Calu3 (cell line): Measurements from ENCODE around the gene LRRC56. TPM values are rescaled to one million over a fixed set of nuclear protein-coding genes. Genes with fewer than 3 reads are reported as not detected.

Source experiments
- BruUV-seq: library from RNA; stranded (reverse); fragments of 400-500 nt; replicated peaks from 2 replicates; lab custom pipeline; 2021; lab: Mats Ljungman, UMichigan
- CTCF ChIA-PET: fragments of 300-600 bp; sonication (Branson Sonifier 250); formaldehyde crosslinking; loops from one replicate; lab custom pipeline; 2022; ENCODE audit warnings: antibody characterized with exemption; lab: Charles Lee
- DNase-seq: peaks from one replicate; pipeline ENCODE4 v3.0.0; 2022
- H3K27ac Mint-ChIP-seq: one replicate; pipeline ENCODE4 v1.8.0; 2022; ENCODE audit warnings: mixed read lengths; ENCODE audit not compliant: unreplicated experiment
- H3K27me3 Mint-ChIP-seq: one replicate; pipeline ENCODE4 v1.8.0; 2022; ENCODE audit warnings: mixed read lengths; ENCODE audit not compliant: unreplicated experiment
- H3K36me3 Mint-ChIP-seq: one replicate; pipeline ENCODE4 v1.8.0; 2022; ENCODE audit warnings: mild to moderate bottlenecking, moderate library complexity, mixed read lengths; ENCODE audit not compliant: insufficient read depth, unreplicated experiment
- H3K4me1 Mint-ChIP-seq: one replicate; pipeline ENCODE4 v1.8.0; 2022; ENCODE audit warnings: mild to moderate bottlenecking, low read depth, mixed read lengths; ENCODE audit not compliant: unreplicated experiment
- H3K4me3 Mint-ChIP-seq: one replicate; pipeline ENCODE4 v1.8.0; 2022; ENCODE audit warnings: mild to moderate bottlenecking, low read depth, moderate library complexity, mixed read lengths; ENCODE audit not compliant: unreplicated experiment
- H3K9me3 Mint-ChIP-seq: one replicate; pipeline ENCODE4 v1.8.0; 2022; ENCODE audit warnings: low read depth, mixed read lengths; ENCODE audit not compliant: unreplicated experiment
- intact Hi-C: fragments of 100-400 bp; cut with micrococcal nuclease; formaldehyde crosslinking; loops from one replicate; pipeline ENCODE4 v1.10.0; 2022; ENCODE audit not compliant: unreplicated experiment
- total RNA-seq: library from RNA; stranded (reverse); gene quantifications from 2 replicates; pipeline ENCODE4 v1.2.3, GENCODE V29; 2022
- TF ChIP-seq, protein P1 (sequence below): fragments of 200-600 bp; IDR thresholded peaks from one replicate; pipeline ENCODE4 v1.8.0; 2022; ENCODE audit warnings: antibody characterized with exemption; ENCODE audit not compliant: unreplicated experiment

Gene LRRC56
- total RNA-seq, 1 experiment from 2014 or later = 2.6 TPM

DNA sequence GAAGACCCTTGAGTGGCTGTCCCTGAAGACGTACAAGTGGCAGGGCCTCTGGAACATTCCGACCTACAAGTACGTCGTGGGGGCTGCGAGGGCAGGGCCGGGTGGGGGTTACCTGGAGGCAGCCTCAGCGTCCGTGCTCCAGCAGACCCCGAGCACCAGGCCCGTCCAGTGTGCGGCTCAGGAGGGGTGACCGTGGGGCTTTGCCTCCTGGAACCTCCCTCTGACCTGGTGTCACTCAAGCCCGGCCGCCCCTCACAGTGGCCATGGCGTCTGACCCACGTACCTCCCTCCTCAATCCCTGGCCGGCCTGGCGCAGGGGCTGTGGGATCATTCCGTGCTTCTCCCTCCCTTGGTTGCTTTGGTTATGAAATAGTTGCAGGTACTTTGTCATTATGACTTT lies 48.7 kb upstream of the LRRC56 start:
- CTCF ChIA-PET = no interaction called here
- TF ChIP-seq, protein P1, sequence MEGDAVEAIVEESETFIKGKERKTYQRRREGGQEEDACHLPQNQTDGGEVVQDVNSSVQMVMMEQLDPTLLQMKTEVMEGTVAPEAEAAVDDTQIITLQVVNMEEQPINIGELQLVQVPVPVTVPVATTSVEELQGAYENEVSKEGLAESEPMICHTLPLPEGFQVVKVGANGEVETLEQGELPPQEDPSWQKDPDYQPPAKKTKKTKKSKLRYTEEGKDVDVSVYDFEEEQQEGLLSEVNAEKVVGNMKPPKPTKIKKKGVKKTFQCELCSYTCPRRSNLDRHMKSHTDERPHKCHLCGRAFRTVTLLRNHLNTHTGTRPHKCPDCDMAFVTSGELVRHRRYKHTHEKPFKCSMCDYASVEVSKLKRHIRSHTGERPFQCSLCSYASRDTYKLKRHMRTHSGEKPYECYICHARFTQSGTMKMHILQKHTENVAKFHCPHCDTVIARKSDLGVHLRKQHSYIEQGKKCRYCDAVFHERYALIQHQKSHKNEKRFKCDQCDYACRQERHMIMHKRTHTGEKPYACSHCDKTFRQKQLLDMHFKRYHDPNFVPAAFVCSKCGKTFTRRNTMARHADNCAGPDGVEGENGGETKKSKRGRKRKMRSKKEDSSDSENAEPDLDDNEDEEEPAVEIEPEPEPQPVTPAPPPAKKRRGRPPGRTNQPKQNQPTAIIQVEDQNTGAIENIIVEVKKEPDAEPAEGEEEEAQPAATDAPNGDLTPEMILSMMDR = no peak
- BruUV-seq = no TSS peak
- intact Hi-C loops = no loop called here
- H3K9me3 Mint-ChIP-seq = no peaks in the 10 kb centered on the region
- no peak overlapping the region for H3K27ac Mint-ChIP-seq
- H3K4me1 Mint-ChIP-seq = no peaks in the 10 kb centered on the region
- H3K4me3 Mint-ChIP-seq = no peak overlapping the region
- DNase-seq = no peak
- peaks cover 33% of the 10 kb centered on the region for H3K36me3 Mint-ChIP-seq
- H3K27me3 Mint-ChIP-seq = no peaks in the 10 kb centered on the region

DNA sequence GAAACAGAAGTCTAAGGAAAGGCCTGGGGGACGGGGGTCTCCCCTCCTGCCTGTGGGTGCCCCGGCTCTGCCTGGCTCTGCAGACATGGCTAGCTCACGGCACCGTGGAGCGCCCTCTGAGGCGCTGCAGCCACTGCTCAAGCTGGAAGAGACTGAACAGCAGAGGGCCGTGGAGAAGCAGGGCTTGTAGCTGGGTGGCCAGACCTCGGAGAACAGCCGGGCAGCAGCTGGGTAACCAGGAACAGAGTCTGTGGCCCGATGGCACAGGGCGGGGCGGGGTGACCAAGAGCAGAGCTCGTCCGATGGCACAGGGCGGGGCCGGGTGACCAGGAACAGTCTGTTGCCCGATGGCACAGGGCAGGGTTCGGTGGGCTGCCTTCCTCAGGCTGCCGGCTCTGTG lies 48.3 kb upstream of the LRRC56 start:
- Mint-ChIP-seq H3K36me3 (peaks cover 33% of the 10 kb centered on the region), H3K27ac (no peak overlapping the region), H3K4me1 (no peaks in the 10 kb centered on the region), H3K27me3 (no peaks in the 10 kb centered on the region), H3K4me3 (no peak overlapping the region), H3K9me3 (no peaks in the 10 kb centered on the region)
- intact Hi-C loops = no loop called here
- CTCF ChIA-PET = no interaction called here
- no TSS peak for BruUV-seq
- DNase-seq = no peak
- TF ChIP-seq, protein P1 = no peak

DNA sequence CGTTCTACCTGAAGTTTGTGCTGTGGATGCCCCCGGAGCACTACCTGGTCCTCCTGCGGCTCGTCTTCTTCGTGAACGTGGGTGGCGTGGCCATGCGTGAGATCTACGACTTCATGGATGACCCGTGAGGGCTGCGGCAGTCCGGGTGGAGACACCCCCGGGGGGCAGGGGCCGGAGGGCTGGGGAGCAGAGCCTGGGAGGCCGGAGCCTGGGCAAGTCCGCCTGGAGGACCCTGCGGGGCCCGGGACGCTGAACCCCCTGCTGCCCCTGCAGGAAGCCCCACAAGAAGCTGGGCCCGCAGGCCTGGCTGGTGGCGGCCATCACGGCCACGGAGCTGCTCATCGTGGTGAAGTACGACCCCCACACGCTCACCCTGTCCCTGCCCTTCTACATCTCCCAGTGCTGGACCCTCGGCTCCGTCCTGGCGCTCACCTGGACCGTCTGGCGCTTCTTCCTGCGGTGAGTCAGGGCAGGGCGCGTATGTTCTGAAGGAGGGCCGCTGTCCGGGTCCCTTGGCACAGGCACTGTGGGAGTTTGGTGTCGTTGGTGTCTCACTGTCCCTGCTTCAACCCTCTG lies 47.6 kb upstream of the LRRC56 start:
- Mint-ChIP-seq H3K4me3 (no peak overlapping the region), H3K27ac (no peak overlapping the region), H3K27me3 (no peaks in the 10 kb centered on the region), H3K9me3 (no peaks in the 10 kb centered on the region), H3K36me3 (peaks cover 39% of the 10 kb centered on the region), H3K4me1 (no peaks in the 10 kb centered on the region)
- TF ChIP-seq, protein P1 = no peak
- BruUV-seq = no TSS peak
- DNase-seq = no peak
- CTCF ChIA-PET = no interaction called here
- intact Hi-C loops = no loop called here

DNA sequence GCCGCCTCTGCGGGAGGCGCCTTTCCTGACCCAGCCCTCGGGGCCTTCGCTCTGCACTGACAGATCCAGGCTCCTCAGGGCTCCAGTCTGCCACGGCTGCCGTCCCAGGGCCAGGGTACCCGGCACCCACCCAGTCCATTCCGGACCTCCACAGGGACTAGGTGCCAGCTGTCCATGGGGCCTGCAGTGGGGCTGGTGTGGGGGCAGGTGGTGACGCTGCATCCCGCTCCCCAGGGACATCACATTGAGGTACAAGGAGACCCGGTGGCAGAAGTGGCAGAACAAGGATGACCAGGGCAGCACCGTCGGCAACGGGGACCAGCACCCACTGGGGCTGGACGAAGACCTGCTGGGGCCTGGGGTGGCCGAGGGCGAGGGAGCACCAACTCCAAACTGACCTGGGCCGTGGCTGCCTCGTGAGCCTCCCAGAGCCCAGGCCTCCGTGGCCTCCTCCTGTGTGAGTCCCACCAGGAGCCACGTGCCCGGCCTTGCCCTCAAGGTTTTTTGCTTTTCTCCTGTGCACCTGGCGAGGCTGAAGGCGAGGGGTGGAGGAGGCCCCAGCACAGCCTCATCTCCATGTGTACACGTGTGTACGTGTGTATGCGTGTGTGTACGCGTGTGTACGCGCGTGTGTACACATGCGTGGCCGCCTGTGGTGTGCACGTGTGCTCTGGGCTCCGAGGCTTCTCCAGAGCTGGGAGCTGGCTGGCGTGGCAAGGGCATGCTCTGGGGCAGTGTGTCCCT lies 47.0 kb upstream of the LRRC56 start:
- CTCF ChIA-PET = no interaction called here
- no peaks in the 10 kb centered on the region for H3K27me3 Mint-ChIP-seq
- H3K27ac Mint-ChIP-seq = no peak overlapping the region
- peaks cover 39% of the 10 kb centered on the region for H3K36me3 Mint-ChIP-seq
- TF ChIP-seq, protein P1 = no peak
- H3K9me3 Mint-ChIP-seq = no peaks in the 10 kb centered on the region
- H3K4me1 Mint-ChIP-seq = no peaks in the 10 kb centered on the region
- no peak for DNase-seq
- H3K4me3 Mint-ChIP-seq = no peak overlapping the region
- no TSS peak for BruUV-seq
- intact Hi-C loops = no loop called here
